Measurements from ENCODE around the gene ARID1A. TPM values are rescaled to one million over a fixed set of nuclear protein-coding genes. Genes with fewer than 3 reads are reported as not detected.

The ARID1A gene
- total and polyA plus RNA-seq, 9 of the 15 experiments (the other 6 are each of a cell fraction or from before 2014, with no cell fraction given): 8.3 to 88.3 (median 22.5) TPM

GRCh38 chr1:26692793-26693490 lies 2.9 kb upstream of the ARID1A start (continued):
- TF ChIP-seq ZNF75A (CRISPR knock-in tag; IDR thresholded peaks at IDR 0.05) (no peak), AFF4 (CRISPR knock-in tag; IDR thresholded peaks at IDR 0.05) (peak; percentile 96), TRIM25 (IDR thresholded peaks at IDR 0.05; ENCODE audit: borderline replicate concordance) (0 out of 2 replicates have a peak, but pooled peaks have one; percentile 53), CREBBP (IDR thresholded peaks at IDR 0.05; ENCODE audit: low read depth, low read length) (no peak), L3MBTL2 (IDR thresholded peaks at IDR 0.05) (peak; percentile 95), ZNF239 (CRISPR knock-in tag; IDR thresholded peaks at IDR 0.05) (peak; percentile 41), FOSL1 (tag; conservative IDR thresholded peaks at IDR 0.05) (0 out of 2 replicates have a peak, but pooled peaks have one; percentile 5), CHD1 (IDR thresholded peaks at IDR 0.05; ENCODE audit: low read length) (no peak), ZFP1 (CRISPR knock-in tag; IDR thresholded peaks at IDR 0.05) (no peak), SAFB2 (IDR thresholded peaks at IDR 0.05; ENCODE audit: borderline replicate concordance, low read depth, low read length, severe bottlenecking) (no peak), RFX1 (IDR thresholded peaks at IDR 0.05) (peak; percentile 89), ZKSCAN1 (IDR thresholded peaks at IDR 0.05; ENCODE audit: low read depth, low read length) (peak; percentile 49; the same call in 1 of the 2 replicates), SETDB1 (IDR thresholded peaks at IDR 0.05; ENCODE audit: low read length) (no peak), GATAD2A (IDR thresholded peaks at IDR 0.05) (0 out of 2 replicates have a peak, but pooled peaks have one; percentile 44), NFIC (IDR thresholded peaks at IDR 0.05) (peak; percentile 58; the same call in 1 of the 2 replicates), HOXB6 (CRISPR knock-in tag; IDR thresholded peaks at IDR 0.05; ENCODE audit: borderline replicate concordance) (no peak), BDP1 (IDR thresholded peaks at IDR 0.05; ENCODE audit: insufficient read depth, insufficient read length) (no peak), NFYB (IDR thresholded peaks at IDR 0.05; ENCODE audit: extremely low read depth, insufficient read length) (no peak), C11orf30 (IDR thresholded peaks at IDR 0.05; ENCODE audit: low read depth) (peak; percentile 11; the same call in 1 of the 2 replicates), ZNF740 (CRISPR knock-in tag; IDR thresholded peaks at IDR 0.05) (peak; percentile 43; the same call in 1 of the 2 replicates), ZNF740 (tag; IDR thresholded peaks at IDR 0.05) (no peak), ZC3H4 (CRISPR knock-in tag; IDR thresholded peaks at IDR 0.05; ENCODE audit: borderline replicate concordance) (0 out of 2 replicates have a peak, but pooled peaks have one; percentile 87)

Measured in K562 (cell line).